Measurements from ENCODE around the gene BARHL1.

DNA sequence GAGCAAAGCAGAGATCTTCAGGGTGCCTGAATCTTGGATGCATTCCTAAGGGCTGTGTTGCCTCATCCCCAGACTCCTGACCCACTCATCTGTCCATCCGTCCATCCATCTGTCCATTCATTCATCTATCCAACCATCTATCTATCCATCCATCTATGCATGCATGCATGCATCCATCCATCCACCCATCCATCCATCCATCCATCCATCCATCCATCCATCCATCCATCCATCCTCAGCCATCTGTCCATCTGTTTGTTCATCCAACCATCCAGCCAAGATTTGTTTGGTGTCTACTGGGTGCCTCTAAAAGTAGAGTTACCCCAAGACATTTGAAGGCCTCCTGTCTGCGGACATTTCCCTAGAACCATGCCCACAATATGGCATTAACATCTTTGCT lies 27.7 kb upstream of the BARHL1 start:
- TF ChIP-seq, protein P1, sequence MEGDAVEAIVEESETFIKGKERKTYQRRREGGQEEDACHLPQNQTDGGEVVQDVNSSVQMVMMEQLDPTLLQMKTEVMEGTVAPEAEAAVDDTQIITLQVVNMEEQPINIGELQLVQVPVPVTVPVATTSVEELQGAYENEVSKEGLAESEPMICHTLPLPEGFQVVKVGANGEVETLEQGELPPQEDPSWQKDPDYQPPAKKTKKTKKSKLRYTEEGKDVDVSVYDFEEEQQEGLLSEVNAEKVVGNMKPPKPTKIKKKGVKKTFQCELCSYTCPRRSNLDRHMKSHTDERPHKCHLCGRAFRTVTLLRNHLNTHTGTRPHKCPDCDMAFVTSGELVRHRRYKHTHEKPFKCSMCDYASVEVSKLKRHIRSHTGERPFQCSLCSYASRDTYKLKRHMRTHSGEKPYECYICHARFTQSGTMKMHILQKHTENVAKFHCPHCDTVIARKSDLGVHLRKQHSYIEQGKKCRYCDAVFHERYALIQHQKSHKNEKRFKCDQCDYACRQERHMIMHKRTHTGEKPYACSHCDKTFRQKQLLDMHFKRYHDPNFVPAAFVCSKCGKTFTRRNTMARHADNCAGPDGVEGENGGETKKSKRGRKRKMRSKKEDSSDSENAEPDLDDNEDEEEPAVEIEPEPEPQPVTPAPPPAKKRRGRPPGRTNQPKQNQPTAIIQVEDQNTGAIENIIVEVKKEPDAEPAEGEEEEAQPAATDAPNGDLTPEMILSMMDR (optimal IDR thresholded peaks at IDR 0.05 in 1 of 3, IDR thresholded peaks at IDR 0.05 in 1 of 3, conservative IDR thresholded peaks at IDR 0.05 in 1 of 3; ENCODE audit: extremely low read depth in 1 of 3, insufficient read depth in 2 of 3, low read length in 3 of 3), result no peak
- TF ChIP-seq EZH2 (IDR thresholded peaks at IDR 0.05; ENCODE audit: low read length), result no peak
